ENCODE results near the gene PAX2.
A peak's percentile ranks its signal among the peaks of the same experiment; 100 is the strongest.
"Not testable (repeated sequence)": the region's sequence is repeated elsewhere in the genome, so short reads cannot be mapped to it uniquely, and the experiment has no call there.

PAX2 gene

GRCh38 chr10:100744987-100745881, at the start of gene PAX2:
TSS of gene PAX2 (plus strand) at chr10:100745582. CDS start at chr10:100746261, 679 bp downstream.
- no peak for DNase-seq

DNA sequence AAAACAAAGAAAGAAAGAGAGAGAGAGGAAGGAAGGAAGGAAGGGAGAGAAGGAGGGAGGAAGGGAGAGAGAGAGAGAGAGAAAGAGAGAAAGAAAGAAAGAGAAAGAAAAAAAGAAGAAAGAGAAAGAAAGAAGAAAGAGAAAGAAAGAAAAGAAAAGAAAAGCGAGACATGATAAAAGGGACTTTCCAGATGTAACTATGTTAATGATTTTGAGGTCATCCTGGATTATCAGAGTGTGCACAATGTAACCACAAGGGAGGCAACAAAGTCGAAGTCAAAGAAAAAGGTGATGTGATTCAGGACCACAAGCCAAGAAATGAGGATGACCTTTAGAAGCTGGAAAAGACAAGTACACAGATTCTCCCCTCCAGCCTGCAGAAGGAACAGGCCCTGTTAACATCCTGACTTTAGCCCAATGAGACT, 48.9 kb upstream of the PAX2 start:
- DNase-seq: no peak

DNA sequence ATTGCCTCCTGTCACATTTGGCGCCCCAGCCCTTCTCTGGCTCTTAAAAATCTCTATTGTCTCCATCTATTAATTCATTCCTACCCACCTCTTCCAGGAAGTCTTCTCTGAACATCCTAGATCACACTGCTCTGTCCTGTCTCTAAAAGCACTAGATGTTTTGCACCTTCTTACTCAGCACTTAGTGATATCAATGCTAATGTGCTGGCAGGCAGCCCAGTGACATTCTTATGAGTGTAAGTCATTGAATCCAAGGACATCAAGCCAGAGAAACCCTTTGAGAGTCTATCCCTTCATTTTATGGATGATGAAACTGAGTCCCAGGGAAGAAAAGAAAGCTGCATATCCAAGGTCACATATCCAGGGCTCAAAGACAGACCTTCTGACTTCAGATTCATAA, 48.3 kb upstream of the PAX2 start:
- peak; percentile 67 for DNase-seq

- no peak for DNase-seq
Observed at GRCh38 chr10:100697631-100698030, 47.8 kb upstream of the PAX2 start.

- DNase-seq: not testable (repeated sequence)
Observed at GRCh38 chr10:100701704-100702103, 43.7 kb upstream of the PAX2 start.

DNA sequence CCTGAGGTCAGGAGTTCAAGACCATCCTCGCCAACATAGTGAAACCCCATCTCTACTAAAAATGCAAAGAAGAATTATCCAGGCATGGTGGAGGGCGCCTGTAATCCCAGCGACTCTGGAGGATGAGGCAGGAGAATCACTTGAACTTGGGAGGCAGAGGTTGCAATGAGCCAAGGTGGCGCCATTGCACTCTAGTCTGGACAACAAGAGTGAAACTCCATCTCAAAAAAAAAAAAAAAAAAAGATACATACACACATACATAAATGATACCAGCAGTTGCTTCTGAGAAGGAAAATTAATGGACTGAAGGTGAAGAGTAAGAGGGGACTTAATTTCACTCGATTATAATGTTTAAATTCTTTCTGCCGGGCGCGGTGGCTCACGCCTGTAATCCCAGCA, 40.2 kb upstream of the PAX2 start:
- DNase-seq: no peak

GRCh38 chr10:100707261-100707848, 38.0 kb upstream of the PAX2 start:
- no peak for DNase-seq

GRCh38 chr10:100709146-100710082, 36.0 kb upstream of the PAX2 start:
- DNase-seq: no peak

DNA sequence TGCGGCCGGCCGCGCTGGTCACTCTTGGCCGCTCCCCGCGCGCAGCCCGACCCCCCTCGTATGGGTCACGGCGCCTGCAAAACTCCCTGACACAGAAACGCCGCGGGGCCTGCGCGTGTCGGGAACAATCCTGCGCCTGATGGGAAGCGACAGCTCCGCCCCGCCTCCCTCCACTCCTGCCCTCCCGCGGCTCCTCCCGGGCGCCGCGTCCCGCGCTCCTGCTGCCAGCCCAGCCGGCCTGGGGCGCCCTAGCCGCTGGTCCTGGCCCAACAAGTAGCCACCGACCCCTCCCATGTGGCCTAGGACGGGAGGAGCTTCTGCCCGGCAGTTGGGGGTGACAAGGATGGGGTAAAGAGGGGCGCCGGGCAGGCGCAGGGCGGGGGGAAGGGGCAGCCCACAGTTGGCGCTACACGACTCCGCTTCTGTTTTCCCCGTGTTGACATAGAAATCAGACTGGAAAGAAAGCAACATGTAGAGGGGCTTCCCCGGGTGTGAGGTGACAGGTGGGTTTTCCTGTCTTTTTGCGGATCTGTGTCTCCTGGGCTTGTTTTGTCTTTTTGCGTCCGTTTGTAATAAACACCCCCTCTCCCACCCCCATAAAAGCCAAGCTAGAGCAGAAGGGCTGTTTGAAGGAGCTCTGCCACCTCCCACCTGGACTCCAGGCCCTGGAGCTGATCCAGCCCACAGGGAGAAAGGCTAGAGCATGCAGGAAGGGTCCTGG, 35.1 kb upstream of the PAX2 start:
- DNase-seq: no peak

DNA sequence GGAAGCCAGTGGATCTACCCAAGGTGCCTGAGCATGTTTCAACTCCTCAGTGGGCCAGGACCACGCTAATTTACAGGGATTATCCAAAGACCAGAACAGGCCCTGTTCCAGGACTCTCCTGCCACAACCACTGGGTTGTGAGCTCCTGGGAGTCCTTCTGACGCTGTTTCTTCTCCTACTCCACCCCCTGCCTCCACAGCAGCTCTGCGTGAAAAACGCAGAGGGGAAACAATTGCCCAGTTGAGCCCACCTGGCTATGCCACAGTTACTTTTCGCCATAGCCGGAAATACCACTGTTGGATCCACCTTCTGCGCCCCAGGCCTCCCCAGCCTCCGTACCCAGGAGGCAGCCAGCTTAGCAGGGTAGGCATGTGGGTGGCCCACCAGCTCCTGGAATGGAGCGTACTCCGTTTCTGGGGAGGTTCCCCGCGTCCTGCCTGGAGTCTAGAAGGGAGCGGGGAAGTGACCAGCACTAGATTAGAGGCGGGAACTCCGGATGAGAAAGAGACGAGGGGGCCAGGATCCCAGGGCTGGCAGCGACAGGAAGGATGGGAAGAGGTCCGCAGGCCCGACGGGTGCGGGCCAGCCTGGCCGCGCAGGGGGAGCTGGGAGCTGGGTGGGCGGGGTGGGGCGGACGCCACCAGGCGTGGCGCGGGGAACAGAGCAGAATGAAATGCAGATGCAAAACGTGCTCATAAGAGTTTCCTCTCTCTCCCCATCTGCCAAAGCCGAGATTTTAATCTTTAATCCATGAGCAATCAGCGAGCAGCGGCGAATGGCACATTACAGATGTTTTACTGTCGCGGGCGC, 32.1 kb upstream of the PAX2 start:
- no peak for DNase-seq

- no peak for DNase-seq
Observed at GRCh38 chr10:100713859-100714565, 31.4 kb upstream of the PAX2 start.

GRCh38 chr10:100714566-100714950, 30.8 kb upstream of the PAX2 start:
- DNase-seq: no peak

DNA sequence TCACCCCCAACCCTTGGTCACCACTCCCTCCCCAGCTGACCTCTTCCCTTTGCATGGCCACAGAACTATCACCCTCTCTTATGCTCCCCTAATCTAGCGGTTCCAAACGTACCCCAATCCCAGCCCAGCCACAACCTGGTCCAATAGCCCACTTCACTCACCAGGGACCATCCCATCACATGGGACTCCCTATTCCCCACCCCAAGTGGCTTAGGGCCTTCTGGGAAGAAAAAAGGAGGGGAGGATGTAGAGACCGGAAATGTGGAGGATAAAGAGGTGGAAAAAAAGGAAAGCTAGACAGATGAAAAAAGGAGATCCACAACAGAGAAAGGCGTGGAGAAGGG, 30.3 kb upstream of the PAX2 start:
- DNase-seq: no peak

DNA sequence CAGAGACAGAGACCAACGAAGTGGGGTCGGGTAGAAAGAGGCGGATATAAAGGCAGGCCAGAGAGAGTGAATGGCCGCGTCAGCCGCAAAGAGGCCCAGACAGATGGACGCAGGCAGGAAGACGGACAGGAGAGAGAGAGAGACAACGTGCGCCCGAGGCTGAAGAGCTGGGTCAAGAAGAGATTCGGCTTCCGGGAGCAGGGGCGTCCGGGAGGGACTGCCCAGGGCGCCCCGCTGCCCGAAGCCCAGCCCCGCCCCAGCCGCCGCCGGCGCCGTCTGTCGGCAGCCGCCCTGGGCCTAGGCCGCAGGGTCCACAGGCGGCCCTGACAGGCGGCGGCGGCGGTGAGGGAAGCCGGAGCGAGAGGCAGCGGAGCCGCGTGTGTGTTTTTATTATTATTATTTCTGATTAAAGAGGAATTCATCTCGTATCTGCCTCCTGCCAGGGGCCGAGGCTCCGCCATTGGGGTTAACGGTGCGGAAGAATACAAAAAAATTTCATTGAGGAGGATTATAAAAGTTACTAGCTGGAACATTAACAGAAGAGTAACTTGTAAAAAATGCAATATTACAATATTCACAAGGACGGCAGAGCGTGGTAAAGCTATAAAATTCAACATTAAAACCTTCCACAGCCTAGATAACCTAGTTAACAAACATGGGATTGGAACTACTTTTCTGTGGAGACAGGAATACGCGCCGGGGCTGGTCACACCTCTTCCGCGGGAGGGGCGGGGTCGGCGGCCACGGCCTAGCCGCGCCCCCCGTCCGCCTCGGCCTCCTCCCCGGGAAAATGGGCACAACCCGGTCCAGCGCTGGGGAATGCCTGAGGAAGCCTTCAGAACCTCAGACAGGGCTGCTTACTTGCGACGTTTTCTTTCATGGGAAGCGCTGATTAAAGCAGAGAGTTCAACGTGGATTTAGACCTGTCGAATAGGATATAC, 29.7 kb upstream of the PAX2 start:
- no peak for DNase-seq

DNA sequence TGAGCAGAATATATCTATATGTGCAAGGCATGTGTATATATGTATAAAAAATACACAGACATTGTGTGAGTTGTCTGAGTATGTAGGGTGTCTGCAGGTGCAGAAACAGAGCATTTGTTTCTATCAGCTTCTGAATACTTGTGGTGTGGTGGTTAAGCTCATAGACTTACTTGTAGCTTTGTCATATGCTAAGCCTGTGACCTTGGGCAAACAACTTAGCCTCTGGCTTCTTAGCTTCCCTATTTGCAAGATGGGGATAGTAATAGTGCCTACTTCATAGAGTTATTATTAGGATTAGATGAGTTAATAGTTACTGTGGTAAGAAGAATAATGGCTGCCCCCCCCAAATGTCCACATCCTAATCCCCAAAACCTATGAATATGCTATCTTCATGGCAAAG, 28.2 kb upstream of the PAX2 start:
- no peak for DNase-seq

DNA sequence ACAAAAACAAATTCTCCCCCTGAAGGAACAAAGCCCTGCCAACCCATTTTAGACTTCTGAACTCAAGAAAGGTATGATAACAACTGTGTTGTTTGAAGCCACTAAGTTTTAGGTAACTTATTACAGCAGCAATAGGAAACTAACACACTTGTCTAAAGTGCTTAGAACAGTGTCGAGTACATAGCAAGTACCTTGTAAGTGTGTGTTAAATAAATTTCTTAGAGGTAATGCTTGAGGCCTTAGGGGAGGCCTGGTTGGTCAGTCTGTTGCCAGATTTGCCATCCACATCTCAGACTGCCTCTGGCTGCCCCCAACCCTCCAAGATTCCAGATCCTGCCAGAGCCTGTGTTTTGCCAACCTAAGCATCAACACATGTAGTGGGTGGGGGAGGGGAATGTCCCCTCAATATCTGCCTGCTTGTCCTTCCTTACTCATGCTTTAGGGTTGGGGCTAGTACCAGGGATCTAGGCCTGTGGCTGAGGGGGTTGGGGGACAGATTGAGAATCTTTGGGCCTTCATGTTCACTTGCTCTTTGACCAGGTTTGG, 27.1 kb upstream of the PAX2 start:
- no peak for DNase-seq

GRCh38 chr10:100723180-100723579, 22.2 kb upstream of the PAX2 start:
- no peak for DNase-seq

DNA sequence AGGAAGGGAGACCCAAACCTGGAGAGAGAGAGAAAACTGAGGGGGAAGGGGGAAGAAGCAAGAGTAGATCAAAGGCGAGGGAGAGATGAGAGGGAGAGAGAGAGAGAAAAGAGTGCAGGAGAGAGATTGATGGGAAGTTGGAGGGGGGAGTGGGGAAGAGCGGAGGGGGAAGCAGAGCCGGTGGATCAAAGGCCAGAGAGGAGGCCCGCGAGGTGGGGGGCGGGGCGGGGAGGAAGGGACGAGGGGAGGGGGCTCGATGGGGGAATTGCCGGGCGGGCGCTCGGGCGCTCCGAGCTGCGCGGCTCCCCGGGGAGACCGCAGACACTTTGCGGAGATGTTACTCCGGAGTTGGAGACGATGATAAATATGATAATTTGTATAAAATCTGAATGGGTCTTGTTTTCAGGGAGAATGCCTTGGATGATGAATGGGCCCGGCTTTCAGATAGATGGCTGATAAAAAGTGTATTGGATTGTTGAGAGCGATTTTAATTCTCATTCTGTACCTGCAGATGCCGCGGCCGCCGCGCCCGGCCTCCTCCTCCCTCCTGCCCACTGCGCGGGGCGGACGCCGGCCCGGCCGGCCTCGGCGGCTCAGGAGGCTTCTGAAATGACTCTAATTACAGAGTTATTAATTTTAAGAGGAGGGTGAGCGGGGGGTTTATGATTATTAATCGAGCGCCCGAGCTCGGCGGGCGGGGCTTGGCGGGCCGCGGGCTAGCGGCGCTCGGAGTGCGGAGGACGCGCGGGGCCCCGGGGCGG, 21.4 kb upstream of the PAX2 start:
- DNase-seq: no peak

GRCh38 chr10:100724531-100725027, 20.8 kb upstream of the PAX2 start:
- DNase-seq: no peak

Data from fibroblast of upper back skin (primary cell).